Measurements from ENCODE around the gene LYRM2. TPM values are rescaled to one million over a fixed set of nuclear protein-coding genes. Genes with fewer than 3 reads are reported as not detected.

LYRM2 gene
- total RNA-seq, 1 donor from 2014 or later = 14.2 TPM

- no peak for DNase-seq (ENCODE audit: extremely low read depth, low read depth, low spot score)
Observed at GRCh38 chr6:89562093-89562973, 76.2 kb downstream of the LYRM2 start.

- no peak for DNase-seq (ENCODE audit: extremely low read depth, low read depth, low spot score)
Observed at GRCh38 chr6:89559487-89559886, 79.1 kb downstream of the LYRM2 start.

GRCh38 chr6:89555806-89556205 lies 82.7 kb downstream of the LYRM2 start:
- no peak for DNase-seq (ENCODE audit: extremely low read depth, low read depth, low spot score)

GRCh38 chr6:89555031-89555430 lies 83.5 kb downstream of the LYRM2 start:
- no peak for DNase-seq (ENCODE audit: extremely low read depth, low read depth, low spot score)

- no peak for DNase-seq (ENCODE audit: extremely low read depth, low read depth, low spot score)
Observed at GRCh38 chr6:89554106-89554505, 84.4 kb downstream of the LYRM2 start.

- no peak for DNase-seq (ENCODE audit: extremely low read depth, low read depth, low spot score)
Observed at GRCh38 chr6:89553431-89553830, 85.1 kb downstream of the LYRM2 start.

- DNase-seq (ENCODE audit: extremely low read depth, low read depth, low spot score) = no peak
Observed at GRCh38 chr6:89547281-89547680, 91.3 kb downstream of the LYRM2 start.

GRCh38 chr6:89542866-89543265 lies 95.7 kb downstream of the LYRM2 start:
- DNase-seq (ENCODE audit: extremely low read depth, low read depth, low spot score) = no peak

- no peak for DNase-seq (ENCODE audit: extremely low read depth, low read depth, low spot score)
Observed at GRCh38 chr6:89542081-89542857, 96.3 kb downstream of the LYRM2 start.

- DNase-seq (ENCODE audit: extremely low read depth, low read depth, low spot score) = no peak
Observed at GRCh38 chr6:89539779-89540178, 98.8 kb downstream of the LYRM2 start.

- no peak for DNase-seq (ENCODE audit: extremely low read depth, low read depth, low spot score)
Observed at GRCh38 chr6:89536231-89536630, 102.3 kb downstream of the LYRM2 start.

- DNase-seq (ENCODE audit: extremely low read depth, low read depth, low spot score) = no peak
Observed at GRCh38 chr6:89530982-89531381, 107.6 kb downstream of the LYRM2 start.

- no peak for DNase-seq (ENCODE audit: extremely low read depth, low read depth, low spot score)
Observed at GRCh38 chr6:89528866-89529265, 109.7 kb downstream of the LYRM2 start.

GRCh38 chr6:89527634-89528033 lies 110.9 kb downstream of the LYRM2 start:
- no peak for DNase-seq (ENCODE audit: extremely low read depth, low read depth, low spot score)

- no peak for DNase-seq (ENCODE audit: extremely low read depth, low read depth, low spot score)
Observed at GRCh38 chr6:89526563-89526869, 112.0 kb downstream of the LYRM2 start.

- no peak for DNase-seq (ENCODE audit: extremely low read depth, low read depth, low spot score)
Observed at GRCh38 chr6:89525786-89526562, 112.6 kb downstream of the LYRM2 start.

- DNase-seq (ENCODE audit: extremely low read depth, low read depth, low spot score) = no peak
Observed at GRCh38 chr6:89522778-89523177, 115.8 kb downstream of the LYRM2 start.

- DNase-seq (ENCODE audit: extremely low read depth, low read depth, low spot score) = no peak
Observed at GRCh38 chr6:89520736-89521135, 117.8 kb downstream of the LYRM2 start.

GRCh38 chr6:89518352-89519055 lies 120.0 kb downstream of the LYRM2 start:
- DNase-seq (ENCODE audit: extremely low read depth, low read depth, low spot score) = no peak
